ENCODE measurements around the gene ANXA8. TPM values are rescaled to one million over a fixed set of nuclear protein-coding genes. Genes with fewer than 3 reads are reported as not detected.

Gene ANXA8
- total RNA-seq, 1 experiment from 2014 or later: 1.1 TPM

- Histone ChIP-seq H3K9ac (ENCODE audit: low read length) (no peak overlapping the region), H3K4me3 (ENCODE audit: low read length) (no peak overlapping the region), H3K9me2 (replicated peaks; ENCODE audit: low read length) (no peaks in the 10 kb centered on the region), H3K9me3 (ENCODE audit: low read length) (no peaks in the 10 kb centered on the region), H3K79me2 (ENCODE audit: low read length) (no peaks in the 10 kb centered on the region), H4K20me1 (ENCODE audit: low read length) (no peaks in the 10 kb centered on the region), H3K36me3 (ENCODE audit: low read depth, low read length) (no peaks in the 10 kb centered on the region), H3K4me1 (ENCODE audit: insufficient read depth, low read length) (peaks cover 4% of the 10 kb centered on the region; the same call in 1 of the 2 replicates), H3K4me2 (ENCODE audit: low read length) (no peak overlapping the region), H3K27ac (ENCODE audit: low read length) (no peak overlapping the region), H2AFZ (ENCODE audit: low read length) (no peak overlapping the region), H3F3A (ENCODE audit: low read length, unreplicated experiment) (no peaks in the 10 kb centered on the region), H3K27me3 (ENCODE audit: low read length) (no peaks in the 10 kb centered on the region)
- POLR2A ChIA-PET (ENCODE audit: unreplicated experiment): no interaction called here
- intact Hi-C loops (cut with micrococcal nuclease): no loop called here
- no peak for DNase-seq
- CTCF ChIA-PET: no interaction called here
- TF ChIP-seq EZH2 (IDR thresholded peaks at IDR 0.05; ENCODE audit: low read length, unreplicated experiment) (no peak), EZH2phosphoT487 (IDR thresholded peaks at IDR 0.05; ENCODE audit: borderline replicate concordance, low read length) (no peak), CTCF (conservative IDR thresholded peaks at IDR 0.05; ENCODE audit: low read depth, low read length) (no peak)
- no TSS peak for BruUV-seq (replicated peaks)
- ATAC-seq: no peak
These were observed 42.0 kb downstream of the ANXA8 start for GRCh38 chr10:47441938-47442337.

GRCh38 chr10:47440207-47440606, 43.7 kb downstream of the ANXA8 start:
- Histone ChIP-seq H3K36me3 (ENCODE audit: low read depth, low read length) (no peaks in the 10 kb centered on the region), H2AFZ (ENCODE audit: low read length) (no peak overlapping the region), H3K9me2 (replicated peaks; ENCODE audit: low read length) (no peaks in the 10 kb centered on the region), H3F3A (ENCODE audit: low read length, unreplicated experiment) (no peaks in the 10 kb centered on the region), H3K9me3 (ENCODE audit: low read length) (no peaks in the 10 kb centered on the region), H3K4me1 (ENCODE audit: insufficient read depth, low read length) (peaks cover 4% of the 10 kb centered on the region; the same call in 1 of the 2 replicates), H3K27ac (ENCODE audit: low read length) (no peak overlapping the region), H4K20me1 (ENCODE audit: low read length) (no peaks in the 10 kb centered on the region), H3K27me3 (ENCODE audit: low read length) (no peaks in the 10 kb centered on the region), H3K79me2 (ENCODE audit: low read length) (no peaks in the 10 kb centered on the region), H3K4me3 (ENCODE audit: low read length) (no peak overlapping the region), H3K4me2 (ENCODE audit: low read length) (no peak overlapping the region), H3K9ac (ENCODE audit: low read length) (no peak overlapping the region)
- TF ChIP-seq EZH2phosphoT487 (IDR thresholded peaks at IDR 0.05; ENCODE audit: borderline replicate concordance, low read length) (no peak), CTCF (conservative IDR thresholded peaks at IDR 0.05; ENCODE audit: low read depth, low read length) (no peak; the same call in 1 of the 2 replicates), EZH2 (IDR thresholded peaks at IDR 0.05; ENCODE audit: low read length, unreplicated experiment) (no peak)
- ATAC-seq: no peak
- ChIA-PET CTCF (interaction anchor here (0.8 kb wide), 1 partner anchor 95 kb away, joined by 4 read pairs; no protein-coding TSS in a partner anchor), POLR2A (ENCODE audit: unreplicated experiment) (no interaction called here)
- no peak for DNase-seq
- no TSS peak for BruUV-seq (replicated peaks)
- intact Hi-C loops (cut with micrococcal nuclease): no loop called here

GRCh38 chr10:47438857-47439474, 44.9 kb downstream of the ANXA8 start:
- ChIA-PET CTCF (no interaction called here), POLR2A (ENCODE audit: unreplicated experiment) (no interaction called here)
- peak; percentile 79 for DNase-seq
- no peak overlapping the region for H2AFZ ChIP-seq (ENCODE audit: low read length)
- no peaks in the 10 kb centered on the region for H3K36me3 ChIP-seq (ENCODE audit: low read depth, low read length)
- ATAC-seq: peak; percentile 92
- peaks cover 4% of the 10 kb centered on the region; the same call in 1 of the 2 replicates for H3K4me1 ChIP-seq (ENCODE audit: insufficient read depth, low read length)
- H3K79me2 ChIP-seq (ENCODE audit: low read length): no peaks in the 10 kb centered on the region
- no peaks in the 10 kb centered on the region for H4K20me1 ChIP-seq (ENCODE audit: low read length)
- H3K9me3 ChIP-seq (ENCODE audit: low read length): no peaks in the 10 kb centered on the region
- no peak for TF ChIP-seq EZH2phosphoT487 (IDR thresholded peaks at IDR 0.05; ENCODE audit: borderline replicate concordance, low read length)
- TF ChIP-seq EZH2 (IDR thresholded peaks at IDR 0.05; ENCODE audit: low read length, unreplicated experiment): no peak
- TF ChIP-seq CTCF (conservative IDR thresholded peaks at IDR 0.05; ENCODE audit: low read depth, low read length): peak; percentile 68
- intact Hi-C loops (cut with micrococcal nuclease): loop anchor here (1.0 to 10.0 kb wide), 2 partner anchors 36 to 74 kb away; no protein-coding TSS in a partner anchor
- no peak overlapping the region for H3K9ac ChIP-seq (ENCODE audit: low read length)
- no peaks in the 10 kb centered on the region for H3F3A ChIP-seq (ENCODE audit: low read length, unreplicated experiment)
- H3K27ac ChIP-seq (ENCODE audit: low read length): no peak overlapping the region
- no peak overlapping the region for H3K4me2 ChIP-seq (ENCODE audit: low read length)
- no TSS peak for BruUV-seq (replicated peaks)
- no peak overlapping the region for H3K4me3 ChIP-seq (ENCODE audit: low read length)
- H3K27me3 ChIP-seq (ENCODE audit: low read length): no peaks in the 10 kb centered on the region
- H3K9me2 ChIP-seq (replicated peaks; ENCODE audit: low read length): no peaks in the 10 kb centered on the region
